Spleen (tissue), 7 donors: ENCODE data around the gene TMEM30A.

Experiments used
- CTCF ChIP-seq, 11 experiments: fragments of 200-600 bp in 7 of 11; fragments of 450-650 bp in 4 of 11; sonication (generic) in 4 of 11; IDR thresholded peaks in 8 of 11; conservative IDR thresholded peaks in 3 of 11; 1 replicate in 7 of 11; 2 replicates in 4 of 11; pipeline versions ENCODE4 v1.4.0 to v1.8.0; 2016 to 2021; ENCODE audit warnings: antibody characterized with exemption in 11 of 11, inconsistent platforms in 4 of 11, mild to moderate bottlenecking in 1 of 11
- POLR2A ChIP-seq, 3 donors: fragments of 450-650 bp; IDR thresholded peaks; one replicate each; pipeline ENCODE4 v1.5.1; 2017; ENCODE audit warnings: antibody characterized with exemption in 3 of 3, mild to moderate bottlenecking in 1 of 3
- POLR2AphosphoS5 ChIP-seq, 3 donors: sonication (generic); formaldehyde crosslinking; IDR thresholded peaks; one replicate each; pipeline ENCODE4 v1.5.1; 2017; ENCODE audit warnings: antibody characterized with exemption in 3 of 3
- donor health status: DM: no; HTN: no; CAD: no; lungs with moderate emphysema.
- donor health status: DM: no; HTN: no; CAD: no.
- donor health status: DM: no; HTN: no; CAD: no.

DNA sequence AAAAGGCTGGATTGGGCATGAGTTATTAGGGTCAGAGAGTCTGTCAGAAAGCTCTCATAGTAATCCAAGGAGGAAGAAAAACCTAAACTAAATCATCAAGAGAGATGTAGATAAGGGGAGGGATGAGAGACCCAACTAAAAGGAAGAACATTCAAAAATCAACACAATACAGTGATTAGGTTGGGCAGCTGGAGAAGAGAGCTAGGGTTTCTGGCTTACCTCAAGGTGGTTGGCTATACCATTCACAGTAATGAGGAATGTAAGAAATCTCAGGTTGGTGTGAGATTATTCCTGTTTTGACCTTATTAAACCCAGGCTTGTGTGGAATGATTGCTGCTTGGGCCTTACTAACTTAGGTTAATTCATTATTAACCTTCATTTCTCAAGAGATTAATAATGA, 34.8 kb downstream of the TMEM30A start:
- no peak for TF ChIP-seq CTCF (IDR thresholded peaks at IDR 0.05 in 8 of 11, conservative IDR thresholded peaks at IDR 0.05 in 3 of 11)
- no peak for TF ChIP-seq POLR2A (IDR thresholded peaks at IDR 0.05)
- TF ChIP-seq POLR2AphosphoS5 (IDR thresholded peaks at IDR 0.05), result no peak
